Activated B cell treated with CpG ODN at 0.5 μM for 24 hours (primary cell): Measurements from ENCODE around the gene VTCN1. TPM values are rescaled to one million over a fixed set of nuclear protein-coding genes. Genes with fewer than 3 reads are reported as not detected.

ENCODE experiments used
- ATAC-seq: fragments of 200-7000 bp; cut with Tn5 transposase; one replicate; pipeline ENCODE4 v1.10.0; 2021; ENCODE audit warnings: low read depth, mild to moderate bottlenecking, moderate library complexity
- CTCF ChIA-PET: fragments of 350-600 bp; sonication (Branson Sonifier 250); formaldehyde crosslinking; loops from one replicate; lab custom pipeline; 2021; ENCODE audit warnings: antibody characterized with exemption; lab: Charles Lee
- POLR2A ChIA-PET: fragments of 350-600 bp; sonication (Branson Sonifier 250); formaldehyde crosslinking; loops from one replicate; lab custom pipeline; 2021; ENCODE audit warnings: antibody characterized with exemption; lab: Charles Lee
- DNase-seq: peaks from one replicate; pipeline ENCODE4 v3.0.0; 2022
- H3K27ac Mint-ChIP-seq: one replicate; pipeline ENCODE4 v1.8.0; 2020; ENCODE audit warnings: mixed read lengths
- H3K27me3 Mint-ChIP-seq: one replicate; pipeline ENCODE4 v1.8.0; 2021; ENCODE audit warnings: mixed read lengths
- H3K36me3 Mint-ChIP-seq: one replicate; pipeline ENCODE4 v1.8.0; 2021; ENCODE audit warnings: low read depth, mixed read lengths
- H3K4me1 Mint-ChIP-seq: one replicate; pipeline ENCODE4 v1.8.0; 2021; ENCODE audit warnings: mixed read lengths
- H3K4me3 Mint-ChIP-seq: one replicate; pipeline ENCODE4 v1.8.0; 2020; ENCODE audit warnings: mild to moderate bottlenecking, mixed read lengths
- H3K9me3 Mint-ChIP-seq: one replicate; pipeline ENCODE4 v1.8.0; 2020; ENCODE audit warnings: mixed read lengths
- CTCF ChIP-seq: fragments of 200-600 bp; IDR thresholded peaks from one replicate; pipeline ENCODE4 v1.8.0; 2022; ENCODE audit warnings: antibody characterized with exemption, mild to moderate bottlenecking
- intact Hi-C: fragments of 100-400 bp; cut with micrococcal nuclease; formaldehyde crosslinking; loops from one replicate; pipeline ENCODE4 v1.15.1; 2024
- total RNA-seq: library from RNA; stranded (reverse); gene quantifications from 2 replicates; pipeline ENCODE4 v1.2.3, GENCODE V29; 2022

VTCN1 gene
- total RNA-seq, 1 donor from 2014 or later: not detected

GRCh38 chr1:117210386-117210785 is 341 bp downstream of the VTCN1 start:
- TF ChIP-seq CTCF: no peak
- DNase-seq: no peak
- ChIA-PET POLR2A (no interaction called here), CTCF (no interaction called here)
- no peak for ATAC-seq
- no peaks in the 10 kb centered on the region for H3K36me3 Mint-ChIP-seq
- H3K4me3 Mint-ChIP-seq: no peak overlapping the region
- intact Hi-C loops: no loop called here
- peaks cover 15% of the 10 kb centered on the region for H3K27me3 Mint-ChIP-seq
- no peaks in the 10 kb centered on the region for H3K4me1 Mint-ChIP-seq
- no peaks in the 10 kb centered on the region for H3K9me3 Mint-ChIP-seq
- H3K27ac Mint-ChIP-seq: no peak overlapping the region

- ChIA-PET CTCF (no interaction called here), POLR2A (no interaction called here)
- ATAC-seq: no peak
- peaks cover 15% of the 10 kb centered on the region for H3K27me3 Mint-ChIP-seq
- DNase-seq: no peak
- H3K4me1 Mint-ChIP-seq: no peaks in the 10 kb centered on the region
- no peaks in the 10 kb centered on the region for H3K9me3 Mint-ChIP-seq
- no peak overlapping the region for H3K27ac Mint-ChIP-seq
- intact Hi-C loops: no loop called here
- no peak for TF ChIP-seq CTCF
- no peak overlapping the region for H3K4me3 Mint-ChIP-seq
- H3K36me3 Mint-ChIP-seq: no peaks in the 10 kb centered on the region
These were observed 1.6 kb downstream of the VTCN1 start for GRCh38 chr1:117209094-117209493.

- no peaks in the 10 kb centered on the region for H3K4me1 Mint-ChIP-seq
- CTCF ChIA-PET: no interaction called here
- ATAC-seq: no peak
- no peaks in the 10 kb centered on the region for H3K9me3 Mint-ChIP-seq
- POLR2A ChIA-PET: no interaction called here
- H3K27me3 Mint-ChIP-seq: peaks cover 15% of the 10 kb centered on the region
- DNase-seq: no peak
- no peaks in the 10 kb centered on the region for H3K36me3 Mint-ChIP-seq
- no peak overlapping the region for H3K4me3 Mint-ChIP-seq
- no peak overlapping the region for H3K27ac Mint-ChIP-seq
- intact Hi-C loops: no loop called here
- TF ChIP-seq CTCF: no peak
These were observed 2.1 kb downstream of the VTCN1 start for GRCh38 chr1:117208580-117208979.

GRCh38 chr1:117205368-117205767 is 5.4 kb downstream of the VTCN1 start:
- H3K36me3 Mint-ChIP-seq: no peaks in the 10 kb centered on the region
- intact Hi-C loops: no loop called here
- ChIA-PET CTCF (no interaction called here), POLR2A (no interaction called here)
- ATAC-seq: no peak
- H3K9me3 Mint-ChIP-seq: no peaks in the 10 kb centered on the region
- DNase-seq: no peak
- no peak overlapping the region for H3K27ac Mint-ChIP-seq
- no peak overlapping the region for H3K4me3 Mint-ChIP-seq
- H3K27me3 Mint-ChIP-seq: peaks cover 22% of the 10 kb centered on the region
- no peaks in the 10 kb centered on the region for H3K4me1 Mint-ChIP-seq
- TF ChIP-seq CTCF: no peak

GRCh38 chr1:117201808-117202207 is 8.9 kb downstream of the VTCN1 start:
- Mint-ChIP-seq H3K27me3 (peaks cover 7% of the 10 kb centered on the region), H3K27ac (no peak overlapping the region), H3K4me1 (no peaks in the 10 kb centered on the region), H3K36me3 (no peaks in the 10 kb centered on the region), H3K9me3 (no peaks in the 10 kb centered on the region), H3K4me3 (no peak overlapping the region)
- ChIA-PET POLR2A (no interaction called here), CTCF (no interaction called here)
- no peak for TF ChIP-seq CTCF
- ATAC-seq: no peak
- intact Hi-C loops: no loop called here
- DNase-seq: no peak
